AG04450 (cell line): ENCODE results near the gene BBLN. TPM values are rescaled to one million over a fixed set of nuclear protein-coding genes. Genes with fewer than 3 reads are reported as not detected.

Experiments
- CTCF ChIA-PET: fragments of 300-600, 350-600 bp; formaldehyde crosslinking; extraction: SDS; loops from one replicate; lab custom pipeline; 2022; ENCODE audit warnings: antibody characterized with exemption, inconsistent platforms; lab: Charles Lee
- POLR2A ChIA-PET: fragments of 350-600 bp; formaldehyde crosslinking; extraction: SDS; loops from one replicate; lab custom pipeline; 2021; ENCODE audit warnings: antibody characterized with exemption, inconsistent platforms; lab: Yijun Ruan, JAX
- DNase-seq: peaks from one replicate; pipeline ENCODE4 v3.0.0-alpha.2; 2011; ENCODE audit warnings: low read depth, low spot score
- H3K27ac ChIP-seq: one replicate; pipeline ENCODE4 v1.5.1; 2012; ENCODE audit warnings: low read depth, low read length, control low read depth
- H3K27me3 ChIP-seq: one replicate; pipeline ENCODE4 v1.6.0; 2012; ENCODE audit warnings: low read length; ENCODE audit not compliant: control insufficient read depth, insufficient read depth
- H3K4me3 ChIP-seq: 2 replicates; pipeline ENCODE4 v1.5.1; 2011; ENCODE audit warnings: mild to moderate bottlenecking, low read depth, low read length, control low read depth
- H3K9me3 ChIP-seq: 2 replicates; pipeline ENCODE4 v1.5.1; 2012; ENCODE audit warnings: low read length; ENCODE audit not compliant: control insufficient read depth, insufficient read depth
- CTCF ChIP-seq: IDR thresholded peaks from 2 replicates; pipeline ENCODE4 v1.5.1; 2011; ENCODE audit warnings: low read depth, low read length, control low read depth, inconsistent platforms
- polyA plus RNA-seq: library from polyadenylated mRNA; depleted of rRNA; stranded (reverse); fragments of >200 nt; gene quantifications from 2 replicates; pipeline ENCODE4 v1.2.3, GENCODE V29; 2011; rRNA removed

The BBLN gene
- polyA plus RNA-seq, 1 experiment = 48.1 TPM

GRCh38 chr9:128208386-128208785 lies 48.3 kb downstream of the BBLN start:
- POLR2A ChIA-PET = no interaction called here
- Histone ChIP-seq H3K9me3 (no peaks in the 10 kb centered on the region), H3K4me3 (no peak overlapping the region), H3K27me3 (no peaks in the 10 kb centered on the region), H3K27ac (no peak overlapping the region)
- CTCF ChIA-PET = interaction anchor here (1.4 kb wide), 1 partner anchor 11 kb away, joined by 3 read pairs; no protein-coding TSS in a partner anchor
- no peak for DNase-seq
- TF ChIP-seq CTCF = no peak

- Histone ChIP-seq H3K9me3 (no peaks in the 10 kb centered on the region), H3K27me3 (no peaks in the 10 kb centered on the region), H3K4me3 (no peak overlapping the region), H3K27ac (no peak overlapping the region)
- DNase-seq = no peak
- ChIA-PET POLR2A (no interaction called here), CTCF (interaction anchor here (0.6 to 1.4 kb wide), 2 partner anchors 10 to 12 kb away, joined by 3 read pairs; no protein-coding TSS in a partner anchor)
- TF ChIP-seq CTCF = no peak
Observed at GRCh38 chr9:128208946-128209669, 49.0 kb downstream of the BBLN start.

- CTCF ChIA-PET = no interaction called here
Observed at GRCh38 chr9:128211186-128211980, 51.3 kb downstream of the BBLN start.

GRCh38 chr9:128211981-128212281 lies 51.9 kb downstream of the BBLN start:
- no peaks in the 10 kb centered on the region for H3K9me3 ChIP-seq
- H3K27ac ChIP-seq = no peak overlapping the region
- no peaks in the 10 kb centered on the region for H3K27me3 ChIP-seq
- TF ChIP-seq CTCF = no peak
- ChIA-PET CTCF (no interaction called here), POLR2A (interaction anchor here (0.8 kb wide), 1 partner anchor 87 kb away, joined by 3 read pairs; no protein-coding TSS in a partner anchor)
- no peak for DNase-seq
- no peak overlapping the region for H3K4me3 ChIP-seq

More at GRCh38 chr9:128211186-128211980, 51.3 kb downstream of the BBLN start:
- POLR2A ChIA-PET = no interaction called here
- TF ChIP-seq CTCF = no peak
- Histone ChIP-seq H3K9me3 (no peaks in the 10 kb centered on the region), H3K27ac (no peak overlapping the region), H3K4me3 (no peak overlapping the region), H3K27me3 (no peaks in the 10 kb centered on the region)
- no peak for DNase-seq

Other genes starting within 250 kb of the BBLN start
- 15.0 and 24.3 TPM in 2 replicates for gene ST6GALNAC4, start 243.2 kb upstream of the BBLN start, polyA plus RNA-seq
- 1.2 TPM in 2 replicates for gene PIP5KL1, start 229.5 kb upstream of the BBLN start, polyA plus RNA-seq
- 25.3 and 30.9 TPM in 2 replicates for gene DPM2, start 222.4 kb upstream of the BBLN start, polyA plus RNA-seq
- gene EEIG1, start 179.3 kb upstream of the BBLN start, polyA plus RNA-seq = 8.3 and 8.6 TPM in 2 replicates
- gene NAIF1, start 92.9 kb upstream of the BBLN start, polyA plus RNA-seq = 7.5 and 8.9 TPM in 2 replicates
- gene SLC25A25, start 92.0 kb upstream of the BBLN start, polyA plus RNA-seq = 12.0 and 12.6 TPM in 2 replicates
- 56.3 and 75.2 TPM in 2 replicates for gene PTGES2, start 32.5 kb upstream of the BBLN start, polyA plus RNA-seq
- not detected in 2 replicates for gene LCN2, start 10.8 kb upstream of the BBLN start, polyA plus RNA-seq
- gene CIZ1, start 31.3 kb downstream of the BBLN start, polyA plus RNA-seq = 26.9 and 45.6 TPM in 2 replicates
- 12.0 and 17.4 TPM in 2 replicates for gene DNM1, start 43.1 kb downstream of the BBLN start, polyA plus RNA-seq
- gene GOLGA2, start 115.7 kb downstream of the BBLN start, polyA plus RNA-seq = 112 and 121 TPM in 2 replicates
- 72.2 and 75.8 TPM in 2 replicates for gene SWI5, start 116.0 kb downstream of the BBLN start, polyA plus RNA-seq
- 15.1 and 20.7 TPM in 2 replicates for gene TRUB2, start 162.2 kb downstream of the BBLN start, polyA plus RNA-seq
- 19.0 and 24.8 TPM in 2 replicates for gene COQ4, start 162.6 kb downstream of the BBLN start, polyA plus RNA-seq
- gene SLC27A4, start 180.3 kb downstream of the BBLN start, polyA plus RNA-seq = 7.7 and 9.4 TPM in 2 replicates
- gene URM1, start 211.1 kb downstream of the BBLN start, polyA plus RNA-seq = 44.7 and 65.1 TPM in 2 replicates